ENCODE measurements around the gene ABHD13.

DNA sequence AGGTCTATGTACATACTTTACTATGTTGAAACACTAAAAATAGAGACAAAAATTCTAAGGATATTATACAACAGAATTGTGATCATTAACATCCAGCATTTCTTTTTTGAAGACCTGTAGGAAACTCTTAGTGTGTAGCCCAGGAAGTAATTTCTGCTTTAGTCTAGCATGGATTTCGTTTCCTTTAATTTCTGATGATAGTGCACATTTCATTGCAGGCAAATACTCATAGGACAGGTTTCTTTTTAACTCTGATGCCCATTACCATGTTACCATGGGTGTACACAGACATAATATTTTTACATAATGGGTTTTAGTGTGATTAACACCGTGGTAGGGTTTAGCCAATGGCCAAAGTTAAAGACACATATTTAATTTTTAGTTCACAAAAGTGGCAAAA is 29.9 kb upstream of the ABHD13 start:
- TF ChIP-seq CTCF (IDR thresholded peaks at IDR 0.05), result no peak
- no peak for TF ChIP-seq POLR2A (IDR thresholded peaks at IDR 0.05)
- TF ChIP-seq POLR2AphosphoS5 (IDR thresholded peaks at IDR 0.05), result no peak

All from prostate gland (tissue), 2 donors.